Stimulated activated CD8-positive, alpha-beta memory T cell treated with anti-CD3 and anti-CD28 coated beads, Interleukin-7, amount 100 ng/mL, for 48 hours (primary cell): Measurements from ENCODE around the gene BRDT.

Experiments used
- DNase-seq, 2 donors: peaks; one replicate each; pipeline ENCODE4 v3.0.0-alpha.2; 2020; ENCODE audit warnings: low read depth in 1 of 2; ENCODE audit errors: extremely low read depth in 1 of 2

BRDT gene

GRCh38 chr1:91949356-91949699 lies at the start of gene BRDT:
Gene BRDT (plus strand): TSS chr1:91949401. CDS start chr1:91962755, 13,354 bp downstream.
- DNase-seq = no peak

- no peak for DNase-seq
Observed at GRCh38 chr1:91900562-91900961, 48.6 kb upstream of the BRDT start.

GRCh38 chr1:91901231-91901630 lies 48.0 kb upstream of the BRDT start:
- no peak for DNase-seq

GRCh38 chr1:91912266-91912665 lies 36.9 kb upstream of the BRDT start:
- no peak for DNase-seq

GRCh38 chr1:91913018-91913417 lies 36.2 kb upstream of the BRDT start:
- no peak for DNase-seq

GRCh38 chr1:91916046-91916445 lies 33.2 kb upstream of the BRDT start:
- DNase-seq = no peak

- no peak for DNase-seq
Observed at GRCh38 chr1:91916811-91917460, 32.3 kb upstream of the BRDT start.

GRCh38 chr1:91919962-91920361 lies 29.2 kb upstream of the BRDT start:
- DNase-seq = no peak

GRCh38 chr1:91924146-91924545 lies 25.1 kb upstream of the BRDT start:
- DNase-seq = no peak

GRCh38 chr1:91925644-91926435 lies 23.4 kb upstream of the BRDT start:
- DNase-seq = no peak

- DNase-seq = no peak
Observed at GRCh38 chr1:91928026-91928425, 21.2 kb upstream of the BRDT start.

- DNase-seq = no peak
Observed at GRCh38 chr1:91929250-91929649, 20.0 kb upstream of the BRDT start.

GRCh38 chr1:91937613-91938012 lies 11.6 kb upstream of the BRDT start:
- DNase-seq = no peak

GRCh38 chr1:91940496-91940895 lies 8.7 kb upstream of the BRDT start:
- DNase-seq = no peak

GRCh38 chr1:91944087-91944486 lies 5.1 kb upstream of the BRDT start:
- no peak for DNase-seq

GRCh38 chr1:91948097-91948496 lies 1.1 kb upstream of the BRDT start:
- no peak for DNase-seq

- DNase-seq = no peak
Observed at GRCh38 chr1:91948501-91949355, 473 bp upstream of the BRDT start.

GRCh38 chr1:91952187-91952586 lies 3.0 kb downstream of the BRDT start:
- no peak for DNase-seq

GRCh38 chr1:91958926-91959325 lies 9.7 kb downstream of the BRDT start:
- no peak for DNase-seq

- no peak for DNase-seq
Observed at GRCh38 chr1:91968334-91968733, 19.1 kb downstream of the BRDT start.

- no peak for DNase-seq
Observed at GRCh38 chr1:91979383-91979782, 30.2 kb downstream of the BRDT start.

- no peak for DNase-seq
Observed at GRCh38 chr1:91980663-91981062, 31.5 kb downstream of the BRDT start.
